HG02870 (cell line): Measurements from ENCODE around the gene CNTN1.

Experiments
- ATAC-seq: cut with Tn5 transposase; IDR thresholded peaks from one replicate; pipeline ENCODE4 v1.9.1; 2021; ENCODE audit warnings: mild to moderate bottlenecking, moderate library complexity; ENCODE audit not compliant: unreplicated experiment

Gene CNTN1

DNA sequence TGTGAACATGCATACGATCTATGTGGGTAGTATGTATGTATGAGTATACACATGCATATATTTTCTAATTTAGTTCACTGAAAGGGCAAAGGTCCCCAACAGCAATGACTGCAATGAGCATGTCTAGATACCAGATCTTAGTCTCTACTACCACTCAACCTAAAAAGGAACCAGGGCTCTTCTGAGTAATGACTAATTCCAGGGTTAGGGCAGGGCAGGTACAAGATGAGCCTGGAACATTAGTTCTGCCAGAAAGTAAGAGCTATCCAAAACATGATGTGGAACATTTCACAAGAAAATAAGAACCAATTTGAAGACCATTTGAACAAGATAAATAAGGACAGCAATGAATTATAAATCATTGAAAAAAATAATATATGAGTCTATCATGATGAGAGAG, 404.6 kb downstream of the CNTN1 start:
- ATAC-seq, result no peak

- ATAC-seq, result no peak
Measured at GRCh38 chr12:41100572-41100971, 408.3 kb downstream of the CNTN1 start.

DNA sequence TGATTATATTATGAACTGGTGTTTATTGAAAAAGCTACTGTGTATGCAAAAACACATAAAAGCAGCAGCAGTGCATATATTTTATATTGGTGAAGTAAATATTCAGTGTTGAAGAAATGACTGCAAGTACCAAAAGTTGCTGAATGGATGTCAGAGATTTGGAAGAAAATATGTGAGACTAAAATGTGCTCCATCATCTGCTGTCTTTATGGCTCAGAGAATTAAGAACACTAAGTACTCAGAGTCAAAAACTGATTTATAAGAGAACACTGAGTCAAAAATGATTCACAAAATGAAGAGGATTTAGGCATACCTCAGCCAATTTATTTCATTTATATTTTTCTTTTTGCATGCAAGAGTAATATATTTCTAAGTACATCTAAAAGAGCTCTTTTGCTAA, 409.6 kb downstream of the CNTN1 start:
- ATAC-seq, result no peak

GRCh38 chr12:41103614-41104013, 411.4 kb downstream of the CNTN1 start:
- ATAC-seq, result no peak

- ATAC-seq, result no peak
Measured at GRCh38 chr12:41106315-41106714, 414.1 kb downstream of the CNTN1 start.

DNA sequence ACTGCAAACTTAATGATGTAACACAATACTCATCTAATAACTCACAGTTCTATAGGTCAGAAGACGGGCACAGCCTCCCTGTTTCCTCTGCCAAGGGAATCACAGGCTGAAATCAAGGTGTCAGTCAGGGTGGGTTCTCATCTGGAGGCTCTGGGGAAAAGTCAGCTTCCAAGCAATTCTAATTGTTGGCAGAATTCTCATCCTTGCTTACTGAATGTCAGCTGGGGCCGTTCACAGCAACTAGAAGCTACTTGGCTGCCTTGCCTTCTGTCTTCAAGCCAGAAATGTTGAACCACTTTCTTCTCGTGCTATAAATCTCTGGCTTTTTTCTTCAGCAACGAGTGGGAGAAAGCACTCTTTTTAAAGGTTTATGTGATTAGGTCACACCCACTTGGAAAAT, 415.8 kb downstream of the CNTN1 start:
- no peak for ATAC-seq

DNA sequence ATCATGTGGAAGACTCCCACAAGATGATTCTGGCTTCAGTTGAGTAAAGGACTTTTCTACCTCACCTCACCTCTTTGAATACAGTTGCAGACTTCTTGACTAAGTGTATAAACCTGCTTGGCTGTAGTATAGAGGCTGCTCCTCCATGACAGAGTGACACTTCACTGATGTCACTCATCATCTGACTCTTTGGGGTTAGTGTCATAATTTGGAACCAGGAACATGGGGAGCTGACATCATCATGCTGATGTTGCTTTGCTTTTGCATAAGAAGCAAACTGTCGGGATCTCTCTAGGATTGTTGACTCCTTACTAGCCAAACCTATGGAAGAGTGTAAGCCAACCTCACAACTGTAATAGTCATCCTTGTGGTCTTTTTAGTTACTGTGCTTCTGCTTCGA, 420.7 kb downstream of the CNTN1 start:
- no peak for ATAC-seq

GRCh38 chr12:41120211-41120610, 428.0 kb downstream of the CNTN1 start:
- no peak for ATAC-seq

GRCh38 chr12:41121374-41121773, 429.1 kb downstream of the CNTN1 start:
- ATAC-seq, result no peak
